UCSD-AML1 (cell line): ENCODE measurements around the gene MAFG.
"Not testable (repeated sequence)": the region's sequence is repeated elsewhere in the genome, so short reads cannot be mapped to it uniquely, and the experiment has no call there.

Experiments used
- DNase-seq: peaks from one replicate; lab custom pipeline; 2025; ENCODE audit not compliant: unreplicated experiment; lab: John Stamatoyannopoulos, UW

Gene MAFG

DNA sequence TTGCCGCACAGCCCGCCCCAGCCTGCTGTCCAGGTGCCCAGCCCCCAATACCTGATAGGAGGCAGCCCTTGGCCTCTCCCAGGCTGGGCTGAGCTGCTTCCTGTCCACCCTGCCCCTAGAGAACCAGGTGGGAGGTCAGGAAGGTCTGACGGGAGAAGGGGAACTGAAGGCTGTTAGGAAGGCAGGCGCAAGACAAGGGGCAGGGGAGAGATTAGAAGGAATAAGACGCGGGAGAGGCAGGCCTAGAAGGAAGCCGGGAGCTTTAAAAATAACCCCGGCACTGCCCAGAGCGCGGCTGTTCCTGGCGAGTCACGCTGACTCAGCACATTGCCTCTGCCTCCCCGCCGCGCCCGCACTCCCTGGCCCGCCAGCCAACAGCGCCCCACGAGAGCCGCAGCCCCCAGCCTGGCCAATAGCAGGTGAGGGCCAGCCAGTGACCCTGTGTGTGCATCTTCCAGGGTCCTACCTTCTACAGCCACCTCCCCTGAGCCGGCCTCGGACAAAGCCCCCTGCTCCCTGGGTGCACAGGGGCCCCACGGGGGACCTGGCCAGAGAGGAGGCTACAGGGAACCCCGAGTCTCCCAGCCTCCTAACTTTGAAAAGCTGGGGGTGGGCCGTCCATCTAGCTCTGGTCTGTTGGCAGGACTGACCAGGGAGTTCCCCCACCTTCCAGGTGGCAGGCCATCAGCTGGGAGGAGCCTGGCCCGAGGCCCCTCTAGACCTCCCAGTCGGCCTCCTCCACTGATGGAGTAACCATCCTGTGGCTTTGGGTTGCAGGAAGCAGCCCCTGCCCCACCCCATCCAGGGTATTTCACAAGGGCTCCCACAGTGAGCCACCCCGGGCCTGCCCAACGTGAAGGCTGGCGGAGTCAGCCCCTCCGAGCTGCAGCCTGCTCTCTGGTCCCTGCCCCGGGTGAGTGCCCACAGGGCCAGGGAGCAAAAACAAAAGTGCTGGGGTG is 4.0 kb downstream of the MAFG start:
- peak; percentile 86 for DNase-seq

GRCh38 chr17:81922566-81923301 is 4.8 kb downstream of the MAFG start:
- no peak for DNase-seq

- DNase-seq: no peak
Observed at GRCh38 chr17:81921996-81922565, 5.5 kb downstream of the MAFG start.

GRCh38 chr17:81921537-81921862 is 6.0 kb downstream of the MAFG start:
- DNase-seq: no peak

GRCh38 chr17:81920612-81921536 is 6.7 kb downstream of the MAFG start:
- no peak for DNase-seq

DNA sequence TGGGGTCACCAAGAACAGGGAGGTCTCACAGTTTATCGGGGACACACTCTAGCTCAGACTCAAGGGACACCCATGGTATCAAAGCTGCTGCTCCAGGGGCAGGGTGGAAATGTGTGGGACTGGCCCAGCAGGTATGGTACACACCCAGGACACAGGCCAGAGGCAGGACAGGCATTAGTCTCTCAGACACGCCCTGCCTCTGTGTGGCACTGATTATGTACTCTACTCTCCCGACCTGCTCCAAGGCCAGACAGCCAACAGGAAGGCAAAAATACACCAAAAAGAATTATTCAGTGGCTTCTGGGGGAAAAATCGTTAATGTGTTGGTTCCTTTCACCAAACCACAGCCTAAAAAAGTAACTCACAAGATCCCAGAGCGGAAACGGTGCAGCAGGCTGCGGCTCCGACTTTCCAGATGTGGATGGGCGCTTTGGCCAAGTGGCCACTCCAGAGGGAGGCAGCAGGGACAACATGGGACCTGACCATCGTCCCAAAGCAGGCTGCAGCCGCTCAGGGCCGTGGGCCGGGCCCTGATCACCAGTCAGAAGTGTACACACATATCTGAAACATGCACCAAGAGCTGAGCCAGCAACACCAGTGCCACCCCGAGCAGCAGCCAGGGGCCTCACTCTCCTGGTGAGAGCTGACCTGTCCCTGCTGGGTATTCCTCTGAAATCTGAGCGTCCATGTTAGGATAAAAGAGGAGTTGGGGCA is 8.5 kb downstream of the MAFG start:
- DNase-seq: peak; percentile 52

DNA sequence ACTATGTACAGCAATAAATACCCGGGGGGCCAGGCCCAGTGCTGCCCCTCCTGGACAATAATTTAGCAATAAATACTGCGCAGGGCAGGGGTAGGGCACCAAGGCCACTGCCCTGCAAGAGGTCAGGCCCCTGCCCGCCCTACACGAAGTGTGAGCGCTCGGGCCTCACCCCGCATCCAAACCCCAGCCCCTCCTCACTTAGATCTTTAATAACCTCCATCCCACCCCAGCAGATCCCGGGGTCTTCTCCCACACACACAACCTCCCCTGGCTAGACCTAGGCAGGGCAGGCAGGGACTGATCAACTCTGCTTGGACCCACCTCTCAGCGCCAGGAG is 9.2 kb downstream of the MAFG start:
- DNase-seq: not testable (repeated sequence)

DNA sequence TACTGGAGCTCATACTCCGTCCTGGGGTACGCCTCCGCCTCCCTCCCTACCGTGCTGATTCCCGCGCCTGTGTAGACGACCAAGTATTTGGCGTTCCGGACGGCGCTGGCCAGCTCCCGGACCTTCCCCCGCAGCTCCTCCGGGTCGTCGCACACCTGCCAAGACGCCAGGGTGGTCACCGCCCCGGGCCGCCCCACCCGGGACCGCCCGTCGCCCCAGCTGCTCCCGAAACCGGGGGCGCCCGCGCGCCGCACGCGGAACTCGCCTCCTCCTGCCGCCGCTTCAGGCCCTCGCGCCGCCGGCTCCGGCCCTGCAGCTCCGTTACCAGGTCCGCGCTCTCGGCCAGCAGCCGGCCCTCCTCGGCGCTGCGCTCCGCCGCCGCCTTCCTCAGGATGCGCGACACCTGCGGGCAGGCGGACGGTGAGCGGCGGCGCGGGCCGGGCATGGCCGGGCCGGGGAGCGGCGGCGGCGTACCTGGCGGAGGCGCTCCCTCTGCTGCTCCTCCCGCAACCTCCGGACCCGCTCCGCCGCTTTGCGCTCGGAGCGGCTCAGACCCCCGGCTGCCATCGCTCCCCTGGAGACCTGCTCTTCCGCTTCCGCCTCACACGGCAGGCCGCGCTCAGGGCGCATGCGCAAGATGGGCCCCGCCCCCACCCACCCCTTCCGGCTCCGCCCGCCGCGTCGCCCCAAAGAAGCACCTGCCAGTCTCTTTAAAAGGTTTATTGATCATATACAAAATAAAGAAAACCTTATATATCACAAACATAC is 9.8 kb downstream of the MAFG start, which contains the start of gene SIRT7:
SIRT7 (minus strand) TSS at position 612 of the 768 bp plus-strand sequence; CDS start at position 567, 45 bp downstream.
- peak; percentile 89 for DNase-seq

- no peak for DNase-seq
Observed at GRCh38 chr17:81916234-81917001, 11.1 kb downstream of the MAFG start.

DNA sequence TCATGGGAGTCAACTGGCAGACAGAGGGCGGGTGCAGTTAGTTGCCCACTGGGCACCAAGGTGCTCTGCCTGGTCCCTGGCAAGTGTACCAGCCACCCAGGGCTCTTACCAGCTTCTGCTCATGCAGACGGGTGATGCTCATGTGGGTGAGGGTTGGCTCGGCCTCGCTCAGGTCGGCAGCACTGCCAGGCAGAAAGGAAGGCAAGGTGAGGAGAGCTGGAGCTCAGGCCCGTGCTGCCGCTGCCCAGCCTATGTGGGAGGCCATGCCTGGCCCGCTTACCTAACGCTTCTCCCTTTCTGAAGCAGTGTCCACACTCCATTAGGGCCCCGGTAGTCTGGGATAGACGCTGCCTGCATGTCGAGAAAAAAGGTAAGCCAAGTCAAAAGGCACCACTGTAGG is 12.2 kb downstream of the MAFG start:
- DNase-seq: no peak

- DNase-seq: no peak
Observed at GRCh38 chr17:81914103-81914850, 13.3 kb downstream of the MAFG start.

DNA sequence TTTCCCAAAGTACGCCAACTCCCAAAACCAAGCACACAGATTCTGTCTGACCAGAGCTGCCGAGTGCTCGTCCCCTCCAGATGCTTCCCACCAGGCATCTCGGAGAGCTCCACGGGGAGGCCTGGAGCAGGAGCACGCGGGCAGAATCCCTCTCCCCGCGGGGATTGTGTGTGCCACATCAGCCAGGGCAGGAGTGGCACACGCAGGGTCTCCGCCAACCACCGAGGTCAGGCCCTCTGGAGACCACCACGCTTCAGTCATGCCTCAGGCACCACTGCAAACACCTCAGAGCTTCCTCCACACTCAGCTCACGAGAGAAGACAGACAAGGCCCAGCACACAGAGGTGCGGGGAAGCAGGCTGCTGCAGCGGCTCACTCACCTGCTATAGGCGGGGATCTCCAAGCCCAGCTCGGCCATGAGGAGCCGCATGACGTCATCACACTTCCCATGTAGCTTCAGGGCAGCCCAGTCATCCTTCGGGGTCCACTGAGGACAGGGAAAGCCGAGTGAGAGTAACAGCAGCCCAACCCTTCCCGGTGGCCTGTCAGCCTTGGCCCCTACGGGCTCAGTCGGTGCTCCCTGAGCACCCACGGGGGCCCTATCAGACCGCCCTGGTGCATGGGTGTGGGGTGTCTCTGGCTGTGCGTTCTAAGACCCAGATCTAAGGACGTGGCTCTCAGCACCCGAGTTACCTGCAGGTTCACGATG is 14.0 kb downstream of the MAFG start:
- no peak for DNase-seq

GRCh38 chr17:81912441-81913309 is 14.9 kb downstream of the MAFG start:
- no peak for DNase-seq

DNA sequence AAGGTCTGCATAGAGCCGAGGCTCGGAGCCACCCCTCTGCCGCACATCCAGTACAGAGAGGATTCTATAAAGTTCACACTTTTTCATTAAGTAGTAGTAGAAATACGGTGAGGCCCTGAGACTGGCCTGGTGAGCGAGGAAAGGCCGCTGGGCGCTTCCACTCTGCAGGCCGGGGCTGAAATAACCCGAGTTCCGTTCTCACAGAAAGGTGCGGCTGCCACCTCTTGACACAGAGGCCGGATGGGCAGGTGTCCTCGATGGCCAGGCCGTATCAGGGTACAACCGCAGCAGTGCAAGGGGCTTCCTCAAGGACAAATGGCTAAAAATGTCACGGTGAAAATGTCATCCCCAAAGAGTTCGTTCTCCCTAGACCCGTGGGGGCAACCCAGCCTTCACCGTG is 15.6 kb downstream of the MAFG start:
- no peak for DNase-seq

- peak; percentile 85 for DNase-seq
Observed at GRCh38 chr17:81911277-81911961, 16.1 kb downstream of the MAFG start, which contains the start of gene PCYT2. Gene PCYT2 (minus strand): TSS chr17:81911399. CDS start chr17:81911355, 44 bp downstream.

GRCh38 chr17:81910840-81911276 is 16.7 kb downstream of the MAFG start:
- no peak for DNase-seq
